ENCODE data around the gene MEIS2.

MEIS2 gene

GRCh38 chr15:37072181-37072580 lies 28.2 kb downstream of the MEIS2 start:
- no peak for DNase-seq

- DNase-seq, result no peak
Measured at GRCh38 chr15:37071134-37071533, 29.2 kb downstream of the MEIS2 start.

GRCh38 chr15:37070686-37071085 lies 29.7 kb downstream of the MEIS2 start:
- no peak for DNase-seq

- no peak for DNase-seq
Measured at GRCh38 chr15:37061996-37062395, 38.4 kb downstream of the MEIS2 start.

GRCh38 chr15:37059086-37059485 lies 41.3 kb downstream of the MEIS2 start:
- DNase-seq, result no peak

- no peak for DNase-seq
Measured at GRCh38 chr15:37058316-37058985, 41.9 kb downstream of the MEIS2 start.

GRCh38 chr15:37057831-37058230 lies 42.5 kb downstream of the MEIS2 start:
- DNase-seq, result no peak

- DNase-seq, result no peak
Measured at GRCh38 chr15:37057256-37057655, 43.1 kb downstream of the MEIS2 start.

- DNase-seq, result no peak
Measured at GRCh38 chr15:37056177-37057121, 43.9 kb downstream of the MEIS2 start.

GRCh38 chr15:37055481-37055880 lies 44.9 kb downstream of the MEIS2 start:
- no peak for DNase-seq

- DNase-seq, result no peak
Measured at GRCh38 chr15:37054336-37054735, 46.0 kb downstream of the MEIS2 start.

- no peak for DNase-seq
Measured at GRCh38 chr15:37053166-37053565, 47.2 kb downstream of the MEIS2 start.

- DNase-seq, result no peak
Measured at GRCh38 chr15:37050345-37050744, 50.0 kb downstream of the MEIS2 start.

- DNase-seq, result no peak
Measured at GRCh38 chr15:37046876-37047614, 53.3 kb downstream of the MEIS2 start.

GRCh38 chr15:37045859-37046740 lies 54.2 kb downstream of the MEIS2 start:
- no peak for DNase-seq

- DNase-seq, result no peak
Measured at GRCh38 chr15:37044915-37045648, 55.3 kb downstream of the MEIS2 start.

- no peak for DNase-seq
Measured at GRCh38 chr15:37041836-37042235, 58.5 kb downstream of the MEIS2 start.

GRCh38 chr15:37041042-37041441 lies 59.3 kb downstream of the MEIS2 start:
- no peak for DNase-seq

- DNase-seq, result no peak
Measured at GRCh38 chr15:37040072-37040742, 60.1 kb downstream of the MEIS2 start.

- no peak for DNase-seq
Measured at GRCh38 chr15:37038716-37039106, 61.6 kb downstream of the MEIS2 start.
